ENCODE data around the gene TMIGD3.

- TF ChIP-seq CTCF (IDR thresholded peaks at IDR 0.05; ENCODE audit: insufficient read depth, low read length) (no peak), SPI1 (IDR thresholded peaks at IDR 0.05; ENCODE audit: borderline replicate concordance, low read depth) (no peak), POLR2AphosphoS5 (IDR thresholded peaks at IDR 0.05; ENCODE audit: low read depth) (no peak), REST (IDR thresholded peaks at IDR 0.05; ENCODE audit: insufficient replicate concordance, low read depth) (no peak), GABPA (IDR thresholded peaks at IDR 0.05; ENCODE audit: low read depth) (no peak)
These were observed 20.3 kb downstream of the TMIGD3 start for GRCh38 chr1:111483166-111483565.

Data from HL-60 (cell line).